Measurements from ENCODE around the gene NXPE4.

GRCh38 chr11:114605370-114605769, 9.8 kb upstream of the NXPE4 start:
- no peak for TF ChIP-seq POLR2A (IDR thresholded peaks at IDR 0.05; ENCODE audit: low read length)
- TF ChIP-seq GATA1 (IDR thresholded peaks at IDR 0.05; ENCODE audit: low read depth, low read length), result no peak

Measured in erythroblast (primary cell).